Measurements from ENCODE around the gene FNDC4.
"Not testable (repeated sequence)": the region's sequence is repeated elsewhere in the genome, so short reads cannot be mapped to it uniquely, and the experiment has no call there.

The FNDC4 gene

GRCh38 chr2:27494944-27495554 is at the start of gene FNDC4:
FNDC4 (minus strand) TSS chr2:27495200; CDS start chr2:27494679, 521 bp downstream.
- Mint-ChIP-seq H3K27me3 (ENCODE audit: low read depth) (peaks cover 54% of the 10 kb centered on the region), H3K36me3 (ENCODE audit: low read depth) (no peaks in the 10 kb centered on the region), H3K4me1 (ENCODE audit: low read depth) (peaks cover 13% of the 10 kb centered on the region), H3K4me3 (peak within 1 kb of the TSS; percentile 61), H3K9me3 (no peaks in the 10 kb centered on the region), H3K27ac (no peak within 1 kb of the TSS)
- peak; percentile 18 for DNase-seq (ENCODE audit: low spot score)

GRCh38 chr2:27544143-27544821 is 49.3 kb upstream of the FNDC4 start:
- Mint-ChIP-seq H3K27ac (no peak overlapping the region), H3K36me3 (ENCODE audit: low read depth) (no peaks in the 10 kb centered on the region), H3K9me3 (peaks cover 3% of the 10 kb centered on the region), H3K4me3 (no peak overlapping the region), H3K27me3 (ENCODE audit: low read depth) (peaks cover 2% of the 10 kb centered on the region), H3K4me1 (ENCODE audit: low read depth) (no peaks in the 10 kb centered on the region)
- no peak for DNase-seq (ENCODE audit: low spot score)

DNA sequence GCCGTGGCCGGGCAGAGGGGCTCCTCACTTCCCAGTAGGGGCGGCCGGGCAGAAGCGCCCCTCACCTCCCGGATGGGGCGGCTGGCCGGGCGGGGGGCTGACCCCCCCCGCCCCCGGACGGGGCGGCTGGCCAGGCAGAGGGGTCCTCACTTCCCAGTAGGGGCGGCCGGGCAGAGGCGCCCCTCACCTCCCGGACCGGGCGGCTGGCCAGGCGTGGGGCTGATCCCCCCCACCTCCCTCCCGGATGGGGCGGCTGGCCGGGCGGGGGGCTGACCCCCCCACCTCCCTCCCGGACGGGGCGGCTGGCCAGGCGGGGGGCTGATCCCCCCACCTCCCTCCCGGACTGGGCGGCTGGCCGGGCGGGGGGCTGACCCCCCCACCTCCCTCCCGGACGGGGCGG is 44.6 kb upstream of the FNDC4 start:
- H3K4me1 Mint-ChIP-seq (ENCODE audit: low read depth); H3K36me3 Mint-ChIP-seq (ENCODE audit: low read depth); H3K27ac Mint-ChIP-seq; H3K4me3 Mint-ChIP-seq; H3K9me3 Mint-ChIP-seq; DNase-seq (ENCODE audit: low spot score): not testable (repeated sequence)
- peaks cover 23% of the 10 kb centered on the region for H3K27me3 Mint-ChIP-seq (ENCODE audit: low read depth)

GRCh38 chr2:27538839-27539450 is 43.9 kb upstream of the FNDC4 start:
- H3K4me3 Mint-ChIP-seq; H3K36me3 Mint-ChIP-seq (ENCODE audit: low read depth); DNase-seq (ENCODE audit: low spot score); H3K9me3 Mint-ChIP-seq; H3K27ac Mint-ChIP-seq; H3K4me1 Mint-ChIP-seq (ENCODE audit: low read depth): not testable (repeated sequence)
- peaks cover 27% of the 10 kb centered on the region for H3K27me3 Mint-ChIP-seq (ENCODE audit: low read depth)

DNA sequence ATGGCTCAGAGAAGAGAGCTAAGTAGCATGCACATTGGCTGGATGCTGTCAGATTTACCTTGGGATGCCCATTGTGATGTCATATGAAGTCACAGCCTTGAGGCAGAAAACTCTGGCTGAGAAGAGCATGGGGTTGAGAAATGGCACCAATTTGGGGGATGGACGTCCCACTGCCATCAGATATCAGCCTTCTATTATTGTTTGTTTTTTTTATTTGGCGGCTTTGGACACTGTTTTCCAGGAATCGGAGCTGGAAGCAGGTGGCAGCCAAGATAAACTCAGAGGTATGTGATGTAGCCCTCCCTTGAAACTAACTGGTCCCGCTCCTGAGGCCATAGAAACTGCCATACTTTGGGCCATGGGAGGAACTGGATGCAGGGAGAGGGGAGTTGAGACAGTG is 42.3 kb upstream of the FNDC4 start:
- Mint-ChIP-seq H3K27me3 (ENCODE audit: low read depth) (peaks cover 29% of the 10 kb centered on the region), H3K9me3 (no peaks in the 10 kb centered on the region), H3K27ac (no peak overlapping the region)

GRCh38 chr2:27531983-27532382 is 37.0 kb upstream of the FNDC4 start:
- Mint-ChIP-seq H3K36me3 (ENCODE audit: low read depth) (no peaks in the 10 kb centered on the region), H3K4me1 (ENCODE audit: low read depth) (no peaks in the 10 kb centered on the region), H3K9me3 (no peaks in the 10 kb centered on the region), H3K27ac (no peak overlapping the region), H3K27me3 (ENCODE audit: low read depth) (peaks cover 23% of the 10 kb centered on the region), H3K4me3 (no peak overlapping the region)
- no peak for DNase-seq (ENCODE audit: low spot score)

More for the DNA sequence above, 42.3 kb upstream of the FNDC4 start:
- H3K4me3 Mint-ChIP-seq: no peak overlapping the region
- no peaks in the 10 kb centered on the region for H3K4me1 Mint-ChIP-seq (ENCODE audit: low read depth)
- no peak for DNase-seq (ENCODE audit: low spot score)
- no peaks in the 10 kb centered on the region for H3K36me3 Mint-ChIP-seq (ENCODE audit: low read depth)

DNA sequence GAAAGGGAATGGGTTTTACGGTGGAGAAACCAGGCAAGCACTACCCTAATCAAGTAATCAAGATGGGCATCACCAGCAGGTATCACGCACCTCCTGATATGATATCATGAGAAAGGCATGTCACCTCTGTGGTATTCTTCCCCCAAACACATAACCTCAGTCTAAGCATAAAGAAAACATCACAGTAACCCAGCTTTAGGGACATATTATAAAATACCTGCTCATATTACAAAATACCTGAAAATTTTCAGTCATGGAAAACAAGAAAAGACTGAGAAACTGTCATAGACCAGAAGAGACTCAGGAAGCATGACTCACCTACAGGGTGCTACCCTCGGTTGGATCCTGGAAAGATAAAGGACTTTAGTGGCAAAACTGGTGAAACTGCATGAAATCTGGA is 32.2 kb upstream of the FNDC4 start:
- H3K4me3 Mint-ChIP-seq: no peak overlapping the region
- no peak for DNase-seq (ENCODE audit: low spot score)
- peaks cover 5% of the 10 kb centered on the region for H3K27me3 Mint-ChIP-seq (ENCODE audit: low read depth)
- H3K9me3 Mint-ChIP-seq: no peaks in the 10 kb centered on the region
- no peaks in the 10 kb centered on the region for H3K36me3 Mint-ChIP-seq (ENCODE audit: low read depth)
- no peak overlapping the region for H3K27ac Mint-ChIP-seq
- H3K4me1 Mint-ChIP-seq (ENCODE audit: low read depth): no peaks in the 10 kb centered on the region

DNA sequence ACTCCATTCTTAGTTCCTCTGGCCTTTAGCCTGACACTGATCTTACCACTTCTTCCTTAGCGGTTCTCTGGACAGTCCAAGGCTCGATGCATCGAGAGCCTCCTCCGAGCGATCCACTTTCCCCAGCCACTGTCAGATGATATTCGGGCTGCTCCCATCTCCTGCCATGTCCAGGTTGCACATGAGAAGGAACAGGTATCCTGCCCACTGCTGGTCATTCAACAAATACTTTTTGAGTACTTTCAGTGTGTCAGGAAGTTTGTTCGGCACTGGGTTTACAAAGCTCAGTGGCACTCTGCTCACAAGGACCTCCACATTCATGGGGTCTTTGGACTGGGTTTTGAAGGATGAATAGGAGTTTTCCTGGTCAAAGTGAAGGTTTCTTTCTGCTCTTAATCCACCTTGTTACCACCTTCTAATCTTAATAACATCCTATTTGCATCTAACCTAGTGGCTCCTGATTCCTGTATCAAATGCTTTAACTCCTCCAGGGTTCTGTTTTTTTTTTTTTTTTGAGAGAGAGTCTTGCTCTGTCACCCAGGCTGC is 27.5 kb upstream of the FNDC4 start:
- Mint-ChIP-seq H3K4me1 (ENCODE audit: low read depth) (no peaks in the 10 kb centered on the region), H3K27me3 (ENCODE audit: low read depth) (peaks cover 6% of the 10 kb centered on the region)
- DNase-seq (ENCODE audit: low spot score): no peak

DNA sequence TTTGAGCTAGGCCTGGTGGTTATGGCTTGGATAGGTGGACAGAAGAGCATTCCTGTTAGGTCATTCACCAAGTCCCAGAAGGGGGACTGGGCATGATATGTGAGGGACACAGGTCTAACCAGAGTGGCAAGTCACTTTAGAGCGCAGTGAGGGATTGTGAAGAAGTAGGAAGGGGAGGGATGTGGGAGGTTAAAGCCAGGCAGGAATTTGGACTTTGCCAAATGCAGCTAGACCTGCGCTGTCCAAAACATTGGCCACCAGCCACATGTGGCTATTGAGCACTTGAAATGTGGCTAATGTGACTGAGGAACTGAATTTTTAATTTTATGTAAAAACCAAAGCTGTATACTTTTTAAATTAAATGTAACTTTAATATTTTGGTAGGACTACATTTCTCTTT is 25.3 kb upstream of the FNDC4 start:
- Mint-ChIP-seq H3K9me3 (no peaks in the 10 kb centered on the region), H3K27me3 (ENCODE audit: low read depth) (peaks cover 3% of the 10 kb centered on the region), H3K4me1 (ENCODE audit: low read depth) (no peaks in the 10 kb centered on the region), H3K36me3 (ENCODE audit: low read depth) (no peaks in the 10 kb centered on the region), H3K27ac (no peak overlapping the region), H3K4me3 (no peak overlapping the region)
- no peak for DNase-seq (ENCODE audit: low spot score)

More for the DNA sequence above, 27.5 kb upstream of the FNDC4 start:
- Mint-ChIP-seq H3K9me3 (no peaks in the 10 kb centered on the region), H3K36me3 (ENCODE audit: low read depth) (no peaks in the 10 kb centered on the region), H3K4me3 (no peak overlapping the region), H3K27ac (no peak overlapping the region)

DNA sequence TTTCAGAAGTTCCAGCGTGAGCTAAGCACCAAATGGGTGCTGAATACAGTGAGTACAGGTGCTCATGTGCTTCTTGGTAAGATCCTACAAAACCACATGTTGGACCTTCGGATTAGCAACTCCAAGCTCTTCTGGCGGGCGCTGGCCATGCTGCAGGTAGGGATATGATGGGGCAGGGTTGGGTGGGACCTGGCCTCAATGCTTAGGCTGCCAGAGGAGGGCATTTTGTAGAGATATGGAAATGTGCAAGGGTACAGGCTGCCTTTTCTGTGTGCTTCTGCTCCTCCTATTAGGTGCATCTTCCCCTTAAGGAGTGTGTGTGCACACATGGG is 23.7 kb upstream of the FNDC4 start:
- no peak overlapping the region for H3K4me3 Mint-ChIP-seq

DNA sequence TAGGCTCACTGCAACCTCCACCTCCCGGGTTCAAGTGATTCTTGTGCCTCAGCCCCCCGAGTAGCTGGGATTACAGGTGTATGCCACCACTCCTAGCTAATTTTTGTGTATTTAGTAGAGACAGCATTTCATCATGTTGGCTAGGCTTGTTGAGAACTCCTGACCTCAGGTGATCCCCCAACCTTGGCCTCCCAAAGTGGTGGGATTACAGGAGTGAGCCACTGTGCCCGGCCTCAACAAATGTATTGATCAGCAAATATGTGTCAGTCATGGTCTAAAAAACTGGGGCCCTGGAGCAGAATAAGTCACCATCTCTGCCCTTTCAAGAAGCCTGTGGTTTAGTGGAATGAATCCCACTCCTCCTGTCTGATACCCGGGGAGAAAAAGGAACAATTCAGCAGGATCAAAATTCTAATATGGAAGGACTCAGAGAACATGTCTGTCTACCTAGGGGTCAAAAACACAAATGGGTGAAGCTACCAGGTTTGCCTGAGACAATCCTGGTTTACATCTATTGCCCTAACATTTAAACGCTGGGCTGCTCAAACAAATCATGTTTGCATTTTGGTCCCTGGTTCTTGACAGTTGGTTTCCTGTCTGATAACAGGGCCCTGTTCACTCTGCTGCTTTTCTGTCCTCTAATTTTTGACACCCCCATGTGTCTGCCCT is 23.2 kb upstream of the FNDC4 start:
- Mint-ChIP-seq H3K4me3 (no peak overlapping the region), H3K27me3 (ENCODE audit: low read depth) (peaks cover 5% of the 10 kb centered on the region), H3K27ac (no peak overlapping the region), H3K9me3 (no peaks in the 10 kb centered on the region), H3K36me3 (ENCODE audit: low read depth) (no peaks in the 10 kb centered on the region), H3K4me1 (ENCODE audit: low read depth) (no peaks in the 10 kb centered on the region)
- DNase-seq (ENCODE audit: low spot score): no peak

More for the DNA sequence above, 23.7 kb upstream of the FNDC4 start:
- H3K36me3 Mint-ChIP-seq (ENCODE audit: low read depth): no peaks in the 10 kb centered on the region
- H3K27ac Mint-ChIP-seq: no peak overlapping the region
- H3K9me3 Mint-ChIP-seq: no peaks in the 10 kb centered on the region
- peaks cover 5% of the 10 kb centered on the region for H3K27me3 Mint-ChIP-seq (ENCODE audit: low read depth)
- DNase-seq (ENCODE audit: low spot score): no peak
- no peaks in the 10 kb centered on the region for H3K4me1 Mint-ChIP-seq (ENCODE audit: low read depth)

DNA sequence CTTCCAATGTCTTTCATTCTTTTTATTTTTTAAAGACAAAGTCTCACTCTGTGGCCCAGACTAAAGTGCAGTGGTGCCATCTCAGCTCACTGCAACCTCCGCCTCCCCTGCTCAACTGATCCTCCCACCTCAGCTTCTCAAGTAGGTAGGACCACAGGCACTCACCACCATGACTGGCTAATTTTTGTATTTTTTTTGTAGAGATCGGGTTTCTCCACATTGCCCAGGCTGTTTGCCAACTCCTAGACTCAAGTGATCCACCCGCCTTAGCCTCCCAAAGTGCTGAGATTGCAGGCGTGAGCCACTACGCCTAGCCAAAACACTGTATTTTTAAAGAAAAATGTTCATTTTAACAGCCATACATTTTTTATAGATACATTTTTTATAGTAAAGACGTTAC is 14.3 kb upstream of the FNDC4 start:
- no peak overlapping the region for H3K4me3 Mint-ChIP-seq
- H3K27ac Mint-ChIP-seq: no peak overlapping the region
- no peaks in the 10 kb centered on the region for H3K36me3 Mint-ChIP-seq (ENCODE audit: low read depth)
- no peaks in the 10 kb centered on the region for H3K4me1 Mint-ChIP-seq (ENCODE audit: low read depth)
- H3K9me3 Mint-ChIP-seq: no peaks in the 10 kb centered on the region
- H3K27me3 Mint-ChIP-seq (ENCODE audit: low read depth): peaks cover 9% of the 10 kb centered on the region
- DNase-seq (ENCODE audit: low spot score): no peak

GRCh38 chr2:27507293-27507692 is 12.3 kb upstream of the FNDC4 start:
- H3K27me3 Mint-ChIP-seq (ENCODE audit: low read depth): no peaks in the 10 kb centered on the region
- H3K4me3 Mint-ChIP-seq: no peak overlapping the region
- H3K36me3 Mint-ChIP-seq (ENCODE audit: low read depth): no peaks in the 10 kb centered on the region
- DNase-seq (ENCODE audit: low spot score): no peak
- no peaks in the 10 kb centered on the region for H3K9me3 Mint-ChIP-seq
- H3K27ac Mint-ChIP-seq: no peak overlapping the region
- no peaks in the 10 kb centered on the region for H3K4me1 Mint-ChIP-seq (ENCODE audit: low read depth)

- Mint-ChIP-seq H3K27ac (no peak overlapping the region), H3K27me3 (ENCODE audit: low read depth) (no peaks in the 10 kb centered on the region), H3K4me1 (ENCODE audit: low read depth) (no peaks in the 10 kb centered on the region), H3K36me3 (ENCODE audit: low read depth) (no peaks in the 10 kb centered on the region), H3K9me3 (no peaks in the 10 kb centered on the region), H3K4me3 (no peak overlapping the region)
- DNase-seq (ENCODE audit: low spot score): no peak
Measured at GRCh38 chr2:27506587-27506986, 11.6 kb upstream of the FNDC4 start.
